Neural cell (in vitro differentiated cells): ENCODE results near the gene CBFA2T3. TPM values are rescaled to one million over a fixed set of nuclear protein-coding genes. Genes with fewer than 3 reads are reported as not detected.

ENCODE experiments used
- H2AFZ ChIP-seq: fragments of 200-600, 300-800 bp; sonication (generic), shearing (Covaris generic); 2 replicates; pipeline ENCODE4 v1.6.0; 2014; ENCODE audit warnings: low read depth, mild to moderate bottlenecking, antibody characterized with exemption, low read length, moderate library complexity
- H3F3A ChIP-seq: fragments of 200-600 bp; shearing (Covaris generic); 2 replicates; pipeline ENCODE4 v1.6.1; 2016; ENCODE audit warnings: mild to moderate bottlenecking, moderate library complexity, mixed read lengths, antibody characterized with exemption, low read length; ENCODE audit not compliant: insufficient read depth, poor library complexity, severe bottlenecking
- H3K27ac ChIP-seq: fragments of 200-600, 300-800 bp; sonication (generic), shearing (Covaris generic); 2 replicates; pipeline ENCODE4 v1.5.1; 2014; ENCODE audit warnings: mild to moderate bottlenecking, low read length, moderate library complexity
- H3K27me3 ChIP-seq: fragments of 300-800, 200-600 bp; sonication (generic), shearing (Covaris generic); 2 replicates; pipeline ENCODE4 v1.6.0; 2014; ENCODE audit warnings: mild to moderate bottlenecking, low read depth, low read length, moderate library complexity; ENCODE audit not compliant: insufficient read depth
- H3K36me3 ChIP-seq: fragments of 300-800, 200-600 bp; sonication (generic), shearing (Covaris generic); 2 replicates; pipeline ENCODE4 v1.5.1; 2014; ENCODE audit warnings: mild to moderate bottlenecking, antibody characterized with exemption, low read length, moderate library complexity; ENCODE audit not compliant: insufficient read depth
- H3K4me2 ChIP-seq: fragments of 300-800, 200-600 bp; sonication (generic), shearing (Covaris generic); 2 replicates; pipeline ENCODE4 v1.6.0; 2014; ENCODE audit warnings: mild to moderate bottlenecking, low read length
- H3K4me3 ChIP-seq: fragments of 300-800, 200-600 bp; sonication (generic), shearing (Covaris generic); 2 replicates; pipeline ENCODE4 v1.5.1; 2014; ENCODE audit warnings: mild to moderate bottlenecking, low read length, moderate library complexity
- H3K79me2 ChIP-seq: fragments of 200-600 bp; shearing (Covaris generic); replicated peaks from 2 replicates; pipeline ENCODE4 v1.6.0; 2014; ENCODE audit warnings: mild to moderate bottlenecking, low read length, moderate library complexity; ENCODE audit not compliant: insufficient read depth
- H3K9ac ChIP-seq: fragments of 300-800, 200-600 bp; sonication (generic), shearing (Covaris generic); 2 replicates; pipeline ENCODE4 v1.6.1; 2016; ENCODE audit warnings: mild to moderate bottlenecking, low read length, mixed read lengths
- H3K9me2 ChIP-seq: fragments of 200-600 bp; shearing (Covaris generic); 2 replicates; pipeline ENCODE4 v1.6.1; 2016; ENCODE audit warnings: mild to moderate bottlenecking, low read length, mixed read lengths; ENCODE audit not compliant: insufficient read depth
- H3K9me3 ChIP-seq: fragments of 200-600, 300-800 bp; sonication (generic), shearing (Covaris generic); 2 replicates; pipeline ENCODE4 v1.6.1; 2016; ENCODE audit warnings: mild to moderate bottlenecking, mixed run types, low read length, moderate library complexity, mixed read lengths
- H4K20me1 ChIP-seq: fragments of 200-600 bp; shearing (Covaris generic); 2 replicates; pipeline ENCODE4 v1.6.1; 2016; ENCODE audit warnings: mild to moderate bottlenecking, mixed run types; ENCODE audit not compliant: insufficient read depth
- EP300 ChIP-seq: fragments of 450-650 bp; conservative IDR thresholded peaks from 2 replicates; pipeline ENCODE4 v1.6.1; 2014; ENCODE audit warnings: antibody characterized with exemption, mild to moderate bottlenecking, moderate library complexity; ENCODE audit not compliant: poor library complexity, severe bottlenecking
- EZH2 ChIP-seq: fragments of 200-600, 300-800 bp; shearing (Covaris generic), sonication (generic); IDR thresholded peaks from 2 replicates; pipeline ENCODE4 v1.6.1; 2014; ENCODE audit warnings: antibody characterized with exemption, low read length, borderline replicate concordance, mild to moderate bottlenecking; ENCODE audit not compliant: insufficient read depth, poor library complexity, severe bottlenecking
- MXI1 ChIP-seq: fragments of 450-650 bp; conservative IDR thresholded peaks from 2 replicates; pipeline ENCODE4 v1.6.1; 2014; ENCODE audit warnings: antibody characterized with exemption, mild to moderate bottlenecking; ENCODE audit not compliant: poor library complexity, severe bottlenecking
- POLR2AphosphoS5 ChIP-seq: IDR thresholded peaks from 2 replicates; pipeline ENCODE4 v1.6.1; 2012
- RAD21 ChIP-seq: fragments of 450-650 bp; conservative IDR thresholded peaks from 2 replicates; pipeline ENCODE4 v1.6.1; 2014; ENCODE audit warnings: antibody characterized with exemption, mild to moderate bottlenecking, moderate library complexity
- SMC3 ChIP-seq: fragments of 450-650 bp; conservative IDR thresholded peaks from 2 replicates; pipeline ENCODE4 v1.6.1; 2014; ENCODE audit warnings: antibody characterized with exemption, mild to moderate bottlenecking, moderate library complexity; ENCODE audit not compliant: poor library complexity
- TAF1 ChIP-seq: IDR thresholded peaks from 2 replicates; pipeline ENCODE4 v1.6.1; 2012; ENCODE audit warnings: low read depth
- polyA plus RNA-seq: library from polyadenylated mRNA; depleted of rRNA; stranded (reverse); fragments of >200 nt; gene quantifications from 2 replicates; pipeline ENCODE4 v1.2.3, GENCODE V29; 2014
- TF ChIP-seq, protein P1 (sequence below): IDR thresholded peaks from 2 replicates; pipeline ENCODE4 v1.6.1; 2012; ENCODE audit warnings: borderline replicate concordance

CBFA2T3 gene
- polyA plus RNA-seq, 1 donor from 2014 or later = 2.1 TPM

DNA sequence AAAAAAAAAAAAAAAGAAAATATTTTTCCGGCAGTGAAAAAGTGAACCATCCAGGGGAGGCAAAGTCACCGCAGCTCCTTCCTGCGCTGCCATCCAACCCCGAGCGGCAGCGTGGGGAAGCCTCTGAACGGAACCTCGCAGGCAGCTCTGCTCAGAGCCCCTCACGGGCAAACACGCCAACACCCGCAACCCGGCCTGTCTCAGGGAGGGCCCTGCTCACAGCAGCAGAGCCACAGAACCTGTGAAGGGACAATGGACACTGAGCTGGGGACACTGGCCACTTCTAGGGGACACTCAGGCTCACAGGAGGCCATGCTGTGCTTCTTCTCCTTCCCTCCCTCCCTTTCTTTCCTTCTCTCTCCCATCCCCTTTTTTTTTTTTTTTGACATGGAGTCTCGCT lies 143.9 kb downstream of the CBFA2T3 start:
- TF ChIP-seq EP300 = no peak
- TF ChIP-seq SMC3 = no peak
- no peak overlapping the region for H3K9ac ChIP-seq
- no peaks in the 10 kb centered on the region for H3K27me3 ChIP-seq
- H2AFZ ChIP-seq = no peak overlapping the region
- H3K27ac ChIP-seq = no peak overlapping the region
- H3K9me2 ChIP-seq = no peaks in the 10 kb centered on the region
- no peaks in the 10 kb centered on the region for H3K36me3 ChIP-seq
- no peaks in the 10 kb centered on the region for H3K79me2 ChIP-seq
- no peak overlapping the region for H3K4me2 ChIP-seq
- no peak overlapping the region for H3K4me3 ChIP-seq
- H3K9me3 ChIP-seq = no peaks in the 10 kb centered on the region
- no peaks in the 10 kb centered on the region for H4K20me1 ChIP-seq
- no peaks in the 10 kb centered on the region for H3F3A ChIP-seq

DNA sequence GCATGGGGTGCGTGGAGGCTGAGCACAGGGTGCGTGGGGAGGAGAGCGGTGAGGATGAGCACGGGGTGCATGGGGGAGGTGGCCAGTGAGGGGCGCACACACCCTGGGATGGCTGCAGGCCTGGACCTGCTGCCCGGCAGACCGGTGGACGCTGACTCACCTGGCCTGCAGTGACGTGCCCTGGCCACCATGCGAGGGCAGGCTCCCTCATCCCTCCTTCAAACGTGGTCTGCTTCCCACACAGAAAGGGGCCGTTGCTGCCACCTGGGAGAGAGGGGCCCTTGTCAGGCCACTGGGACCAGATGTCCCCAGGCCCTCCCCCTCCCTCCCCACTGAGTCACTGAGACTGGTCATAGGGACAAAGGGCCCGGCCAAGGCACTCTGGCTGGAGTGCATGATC lies 145.2 kb downstream of the CBFA2T3 start:
- H3K27me3 ChIP-seq = no peaks in the 10 kb centered on the region
- H3F3A ChIP-seq = no peaks in the 10 kb centered on the region
- no peaks in the 10 kb centered on the region for H3K36me3 ChIP-seq
- H4K20me1 ChIP-seq = no peaks in the 10 kb centered on the region
- no peak overlapping the region for H3K4me3 ChIP-seq
- H3K4me2 ChIP-seq = no peak overlapping the region
- H3K9me3 ChIP-seq = no peaks in the 10 kb centered on the region
- no peaks in the 10 kb centered on the region for H3K79me2 ChIP-seq
- no peak for TF ChIP-seq EZH2
- H3K27ac ChIP-seq = no peak overlapping the region
- H3K9ac ChIP-seq = no peak overlapping the region
- no peak overlapping the region for H2AFZ ChIP-seq
- H3K9me2 ChIP-seq = no peaks in the 10 kb centered on the region

GRCh38 chr16:88830783-88831182 lies 146.2 kb downstream of the CBFA2T3 start:
- Histone ChIP-seq H3K4me3 (no peak overlapping the region), H3F3A (no peaks in the 10 kb centered on the region), H3K4me2 (no peak overlapping the region), H3K36me3 (no peaks in the 10 kb centered on the region), H3K9me3 (no peaks in the 10 kb centered on the region), H3K9ac (no peak overlapping the region), H3K27ac (no peak overlapping the region), H2AFZ (no peak overlapping the region), H3K9me2 (no peaks in the 10 kb centered on the region), H3K79me2 (no peaks in the 10 kb centered on the region), H3K27me3 (no peaks in the 10 kb centered on the region), H4K20me1 (no peaks in the 10 kb centered on the region)
- TF ChIP-seq MXI1 (no peak), TAF1 (no peak), RAD21 (no peak), EP300 (no peak), POLR2AphosphoS5 (no peak), EZH2 (no peak)
- TF ChIP-seq, protein P1, sequence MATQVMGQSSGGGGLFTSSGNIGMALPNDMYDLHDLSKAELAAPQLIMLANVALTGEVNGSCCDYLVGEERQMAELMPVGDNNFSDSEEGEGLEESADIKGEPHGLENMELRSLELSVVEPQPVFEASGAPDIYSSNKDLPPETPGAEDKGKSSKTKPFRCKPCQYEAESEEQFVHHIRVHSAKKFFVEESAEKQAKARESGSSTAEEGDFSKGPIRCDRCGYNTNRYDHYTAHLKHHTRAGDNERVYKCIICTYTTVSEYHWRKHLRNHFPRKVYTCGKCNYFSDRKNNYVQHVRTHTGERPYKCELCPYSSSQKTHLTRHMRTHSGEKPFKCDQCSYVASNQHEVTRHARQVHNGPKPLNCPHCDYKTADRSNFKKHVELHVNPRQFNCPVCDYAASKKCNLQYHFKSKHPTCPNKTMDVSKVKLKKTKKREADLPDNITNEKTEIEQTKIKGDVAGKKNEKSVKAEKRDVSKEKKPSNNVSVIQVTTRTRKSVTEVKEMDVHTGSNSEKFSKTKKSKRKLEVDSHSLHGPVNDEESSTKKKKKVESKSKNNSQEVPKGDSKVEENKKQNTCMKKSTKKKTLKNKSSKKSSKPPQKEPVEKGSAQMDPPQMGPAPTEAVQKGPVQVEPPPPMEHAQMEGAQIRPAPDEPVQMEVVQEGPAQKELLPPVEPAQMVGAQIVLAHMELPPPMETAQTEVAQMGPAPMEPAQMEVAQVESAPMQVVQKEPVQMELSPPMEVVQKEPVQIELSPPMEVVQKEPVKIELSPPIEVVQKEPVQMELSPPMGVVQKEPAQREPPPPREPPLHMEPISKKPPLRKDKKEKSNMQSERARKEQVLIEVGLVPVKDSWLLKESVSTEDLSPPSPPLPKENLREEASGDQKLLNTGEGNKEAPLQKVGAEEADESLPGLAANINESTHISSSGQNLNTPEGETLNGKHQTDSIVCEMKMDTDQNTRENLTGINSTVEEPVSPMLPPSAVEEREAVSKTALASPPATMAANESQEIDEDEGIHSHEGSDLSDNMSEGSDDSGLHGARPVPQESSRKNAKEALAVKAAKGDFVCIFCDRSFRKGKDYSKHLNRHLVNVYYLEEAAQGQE = no peak
